ENCODE results near the gene MBD3.

Gene MBD3

DNA sequence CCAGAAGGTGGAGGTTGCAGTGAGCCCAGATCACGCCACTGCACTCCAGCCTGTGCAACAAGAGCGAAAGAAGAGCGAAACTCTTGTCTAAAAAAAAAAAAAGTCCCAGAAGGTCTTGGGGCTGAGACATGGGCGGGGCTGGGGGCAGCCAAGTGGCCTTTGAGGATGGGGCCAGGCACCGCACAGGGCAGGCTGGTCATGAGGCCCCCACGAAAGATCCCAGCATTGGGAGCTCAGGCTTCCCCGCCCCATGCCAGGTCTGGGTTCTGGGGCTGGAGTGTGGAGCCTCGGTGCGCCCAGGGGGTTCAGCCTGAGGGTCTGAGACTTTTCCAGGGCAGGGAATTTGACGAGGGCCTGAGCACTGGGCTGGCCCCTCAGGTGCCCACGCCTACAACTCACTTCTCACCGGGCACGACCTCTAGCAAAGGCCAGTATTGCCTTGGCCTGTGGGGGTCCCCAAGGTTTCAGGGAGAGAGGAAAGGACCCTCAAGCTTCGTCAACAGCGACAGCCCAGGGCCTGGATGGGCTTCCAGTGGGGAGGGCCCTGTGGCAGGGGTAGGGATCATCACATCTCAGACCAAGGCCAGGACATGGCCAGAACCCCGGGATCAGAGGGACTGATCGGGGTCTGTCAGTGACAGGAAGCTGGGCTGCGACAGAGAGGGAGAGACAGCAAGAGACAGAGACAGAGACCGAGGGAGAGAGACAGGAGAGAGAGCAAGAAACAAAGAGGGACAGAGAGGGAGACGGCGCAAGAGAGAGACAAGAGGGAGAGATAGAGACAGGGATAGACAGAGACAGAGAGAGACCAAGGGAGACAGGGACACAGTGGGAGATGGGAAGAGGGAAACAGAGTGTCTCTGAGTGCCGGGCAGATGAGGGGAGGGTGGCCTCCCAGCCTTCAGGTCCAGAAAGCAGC lies 17.1 kb downstream of the MBD3 start:
- DNase-seq (ENCODE audit: low read depth, low spot score) = no peak
- no peak overlapping the region for H3K27ac ChIP-seq

DNA sequence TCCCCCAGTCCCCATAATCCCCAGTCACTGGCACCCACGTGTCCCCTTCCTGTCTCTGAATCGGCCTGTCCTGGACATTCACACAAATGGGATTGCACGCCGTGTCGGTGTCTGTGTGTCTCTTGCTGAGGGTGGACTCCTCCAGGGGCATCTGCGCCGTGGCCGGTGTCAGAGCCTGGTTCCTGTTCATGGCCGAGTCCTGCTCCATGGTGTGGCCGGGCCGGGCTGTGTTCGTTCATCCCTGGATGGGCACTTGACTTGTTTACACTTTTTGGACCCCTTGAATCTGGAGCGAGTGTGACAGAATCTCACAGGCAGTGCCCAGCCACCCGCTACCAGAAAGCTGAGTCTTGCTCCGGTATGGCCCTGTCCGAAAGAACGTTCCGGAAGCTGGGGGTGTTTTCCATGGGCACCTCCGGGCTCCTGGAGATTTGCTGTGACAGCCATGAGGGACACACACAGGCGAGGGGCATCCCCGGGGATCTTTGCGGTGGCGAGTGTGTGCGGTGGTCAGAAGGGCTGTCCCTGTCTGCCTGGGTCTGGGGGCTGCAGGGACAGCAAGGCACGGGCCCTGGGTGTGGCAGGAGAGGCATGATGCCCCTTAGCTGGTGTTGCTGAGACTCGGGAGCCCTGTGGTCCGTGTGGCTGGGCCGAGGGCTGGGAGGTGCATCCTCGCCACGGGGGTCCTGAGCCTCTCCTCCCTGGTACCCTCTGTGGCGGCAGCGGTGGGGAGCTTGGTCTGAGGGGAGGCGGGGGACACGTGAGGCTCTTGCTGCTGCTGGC lies 18.1 kb downstream of the MBD3 start:
- no peak for DNase-seq (ENCODE audit: low read depth, low spot score)
- H3K27ac ChIP-seq = no peak overlapping the region

DNA sequence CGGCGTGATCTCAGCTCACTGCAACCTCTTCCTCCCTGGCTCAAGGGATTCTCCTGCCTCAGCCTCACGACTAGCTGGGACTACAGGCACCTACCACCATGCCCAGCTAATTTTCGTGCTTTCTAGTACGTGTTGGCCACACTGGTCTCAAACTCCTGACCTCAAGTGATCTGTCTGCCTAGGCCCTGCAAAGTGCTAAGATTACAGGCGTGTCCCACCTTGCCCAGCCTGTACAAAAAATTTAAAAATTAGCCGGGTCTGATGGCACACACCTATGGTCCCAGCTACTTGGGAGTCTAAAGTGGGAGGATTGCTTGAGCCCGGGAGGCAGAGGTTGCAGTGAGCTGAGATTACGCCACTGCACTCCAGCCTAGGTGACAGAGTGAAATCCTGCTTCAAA lies 19.9 kb downstream of the MBD3 start:
- H3K27ac ChIP-seq = no peak overlapping the region
- no peak for DNase-seq (ENCODE audit: low read depth, low spot score)

DNA sequence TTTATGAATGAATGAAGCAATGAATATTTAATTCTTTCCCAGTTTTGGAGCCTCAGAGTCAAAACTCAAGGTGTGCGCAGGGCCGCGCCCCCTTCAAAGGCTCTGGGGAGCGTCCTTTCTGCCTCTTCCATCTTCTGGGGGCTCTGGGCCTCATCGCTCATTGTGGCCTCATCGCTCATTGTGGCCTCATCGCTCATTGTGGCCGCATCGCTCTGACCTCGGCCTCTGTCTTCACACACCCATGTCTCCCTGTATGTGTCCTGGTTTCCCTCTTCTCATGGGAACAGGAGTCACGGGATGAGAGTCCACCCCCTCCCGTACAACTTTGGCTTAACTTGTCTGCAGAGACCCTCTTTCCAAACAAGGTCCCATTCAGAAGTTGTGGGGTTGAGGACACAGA lies 21.3 kb downstream of the MBD3 start:
- DNase-seq (ENCODE audit: low read depth, low spot score) = no peak
- no peak overlapping the region for H3K27ac ChIP-seq

DNA sequence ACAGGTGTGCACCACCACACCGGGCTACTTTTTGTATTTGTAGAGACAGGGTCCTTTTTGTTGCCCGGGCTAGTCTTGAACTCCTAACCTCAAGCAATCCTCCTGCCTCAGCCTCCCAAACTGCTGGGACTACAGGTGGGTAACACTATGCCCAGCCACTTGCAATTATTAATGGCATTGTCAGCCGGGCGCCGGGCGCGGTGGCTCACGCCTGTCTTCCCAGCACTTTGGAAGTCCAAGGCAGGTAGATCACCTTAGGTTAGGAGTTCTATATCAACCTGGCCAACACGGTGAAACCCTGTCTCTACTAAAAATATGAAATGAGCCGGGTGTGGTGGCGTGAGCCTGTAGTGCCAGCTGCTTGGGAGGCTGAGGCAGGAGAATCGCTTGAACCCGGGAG lies 21.8 kb downstream of the MBD3 start:
- no peak overlapping the region for H3K27ac ChIP-seq
- DNase-seq (ENCODE audit: low read depth, low spot score) = no peak

DNA sequence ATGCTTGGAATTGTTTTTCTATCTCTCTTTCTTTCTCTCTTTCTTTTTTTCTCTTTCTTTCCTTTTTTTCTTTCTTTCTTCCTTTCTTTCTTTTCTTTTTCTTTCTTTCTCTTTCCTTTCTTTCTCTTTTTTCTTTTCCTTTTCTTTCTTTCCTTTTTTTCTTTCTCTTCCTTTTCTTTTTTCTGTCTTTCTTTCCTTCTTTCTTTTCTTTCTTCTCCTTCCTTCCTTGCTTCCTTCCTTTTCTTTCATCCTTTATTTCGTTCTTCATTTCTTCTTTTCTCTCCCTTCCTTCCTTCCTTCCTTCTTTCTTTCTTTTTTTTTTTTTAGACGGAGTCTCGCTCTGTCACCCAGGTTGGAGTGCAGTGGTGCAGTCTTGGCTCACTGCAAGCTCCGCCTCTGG lies 22.7 kb downstream of the MBD3 start:
- H3K27ac ChIP-seq = no peak overlapping the region
- DNase-seq (ENCODE audit: low read depth, low spot score) = no peak

DNA sequence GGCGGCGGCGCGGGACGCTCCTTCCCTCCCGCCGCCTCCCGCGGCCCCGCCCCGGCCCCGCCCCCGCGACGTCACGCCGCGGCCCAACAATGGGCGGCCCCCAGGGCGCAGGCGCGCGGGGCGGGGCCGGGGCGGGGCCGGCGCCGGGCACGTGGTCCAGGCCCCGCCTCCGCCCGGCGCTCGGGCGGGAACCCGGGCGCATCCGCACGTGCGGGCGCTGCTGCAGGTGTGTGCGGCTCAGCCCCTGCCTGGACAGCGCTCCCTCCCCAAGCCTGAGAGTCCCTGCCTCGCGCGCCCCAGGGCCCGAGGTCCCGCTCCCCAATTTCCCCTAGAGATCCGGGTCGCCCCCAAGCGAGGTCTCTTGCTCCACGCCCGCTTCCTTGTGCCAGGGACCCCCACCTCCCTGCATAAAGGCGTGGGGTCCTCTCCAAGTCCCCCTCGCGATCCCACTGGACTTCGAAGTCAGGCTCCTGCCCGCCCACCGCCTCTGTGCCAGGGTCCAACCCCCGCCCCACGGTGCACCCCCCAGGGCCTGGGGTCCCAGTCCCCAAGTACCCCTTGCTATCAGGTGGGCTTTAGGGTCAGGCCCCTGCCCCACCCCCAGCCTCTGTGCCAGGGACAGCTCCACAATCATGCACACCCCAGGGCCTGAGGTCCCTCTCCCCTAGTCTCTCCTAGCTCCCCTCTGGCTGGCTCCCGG lies 24.2 kb downstream of the MBD3 start, which contains the start of gene MEX3D:
Gene MEX3D (minus strand): TSS at position 6 of the 700 bp plus-strand sequence. CDS start 267 bp downstream, outside the sequence.
- no peak for DNase-seq (ENCODE audit: low read depth, low spot score)
- peak within 1 kb of the TSS; percentile 34 for H3K27ac ChIP-seq

DNA sequence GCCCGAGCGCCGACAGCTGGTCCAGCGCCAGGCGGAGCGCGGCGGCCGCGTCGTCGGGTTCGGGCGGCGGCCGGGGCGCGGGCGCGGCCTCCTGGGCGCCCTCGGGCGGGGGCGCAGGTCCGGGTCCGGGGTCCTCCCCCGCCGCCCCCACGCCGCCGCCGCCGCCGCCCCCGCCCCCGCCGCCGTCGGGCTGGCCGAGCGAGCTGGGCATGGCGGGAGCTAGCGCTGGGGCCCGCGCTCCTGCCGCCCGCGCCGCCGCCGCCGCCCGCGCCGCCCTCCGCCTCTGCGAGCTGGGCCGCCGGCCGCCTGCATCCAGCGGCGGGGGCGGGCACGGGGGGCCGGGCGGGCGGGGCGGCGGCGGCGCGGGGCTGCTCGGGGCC lies 24.8 kb downstream of the MBD3 start:
- no peak overlapping the region for H3K27ac ChIP-seq
- no peak for DNase-seq (ENCODE audit: low read depth, low spot score)

DNA sequence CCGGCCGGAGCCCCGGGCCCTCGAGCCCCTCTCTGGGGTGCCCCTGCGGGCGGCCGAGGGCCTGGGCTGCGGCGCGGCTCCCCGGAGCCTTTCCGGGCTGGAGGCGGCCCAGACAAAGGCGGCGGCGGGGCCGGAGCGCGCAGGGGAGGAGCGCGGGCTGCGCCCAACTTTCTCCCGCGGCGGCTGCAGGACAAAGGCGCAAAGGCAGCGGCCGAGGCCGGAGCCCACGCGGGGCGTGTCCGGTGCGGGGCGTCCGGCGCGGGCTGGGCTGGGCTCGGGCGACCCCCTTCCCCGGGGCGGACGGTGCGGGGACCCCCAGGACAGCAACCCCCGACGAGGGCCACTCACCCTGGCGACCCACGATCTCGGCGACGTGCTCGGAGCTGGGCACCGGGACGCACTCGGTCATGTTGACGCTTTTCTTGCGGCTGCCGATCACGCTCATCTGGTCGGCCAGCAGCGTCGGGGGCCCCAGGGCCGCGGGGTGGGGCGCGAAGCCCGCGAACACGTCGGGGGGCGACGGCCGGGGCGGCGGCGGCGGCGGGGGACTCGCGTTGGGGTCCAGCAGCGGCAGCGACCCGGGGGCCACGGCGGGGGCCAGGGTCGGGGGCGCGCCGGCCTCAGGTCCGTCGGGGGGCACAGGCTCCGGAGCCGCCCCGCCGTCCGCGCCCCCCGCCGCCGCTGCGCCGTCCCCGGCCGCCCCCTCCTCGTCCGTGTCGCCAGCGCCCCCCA lies 25.4 kb downstream of the MBD3 start:
- DNase-seq (ENCODE audit: low read depth, low spot score) = no peak
- H3K27ac ChIP-seq = peak overlapping the region; percentile 34

DNA sequence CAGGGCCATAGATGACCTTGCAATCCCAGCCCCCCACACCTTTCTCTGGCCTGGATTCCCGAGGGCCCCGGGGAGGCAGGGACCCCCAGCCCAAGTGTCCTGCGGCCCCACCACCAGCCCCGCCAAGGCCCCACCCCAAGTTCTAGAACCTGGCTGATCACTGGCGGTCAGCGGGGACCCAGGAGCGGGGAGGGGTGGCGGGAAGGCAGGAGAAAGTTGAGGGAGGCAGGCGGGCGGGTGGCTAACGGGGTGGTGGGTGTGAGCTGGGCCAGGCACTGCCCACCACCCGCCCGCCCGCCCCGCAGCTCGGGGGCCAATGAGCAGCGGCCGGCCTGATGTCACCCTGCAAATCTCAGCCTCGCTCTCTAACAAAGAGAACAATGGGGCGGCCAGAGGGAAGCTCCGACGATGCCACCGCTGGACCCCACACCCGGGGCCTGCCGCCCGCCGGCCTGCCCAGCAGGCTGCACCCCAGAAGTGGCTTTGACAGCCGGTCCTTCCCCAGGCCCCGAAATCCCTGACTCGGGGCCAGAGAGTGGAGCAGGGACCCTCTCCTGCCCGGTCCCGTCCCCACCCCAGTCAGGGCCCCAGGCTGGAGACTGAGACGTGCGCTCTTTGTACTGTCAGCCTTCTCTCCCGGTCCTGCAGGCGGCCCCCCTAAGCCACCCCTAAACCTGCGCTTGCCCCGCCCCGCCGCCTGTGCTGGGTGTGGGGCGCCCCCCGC lies 26.1 kb downstream of the MBD3 start:
- H3K27ac ChIP-seq = peak overlapping the region; percentile 34
- DNase-seq (ENCODE audit: low read depth, low spot score) = no peak

DNA sequence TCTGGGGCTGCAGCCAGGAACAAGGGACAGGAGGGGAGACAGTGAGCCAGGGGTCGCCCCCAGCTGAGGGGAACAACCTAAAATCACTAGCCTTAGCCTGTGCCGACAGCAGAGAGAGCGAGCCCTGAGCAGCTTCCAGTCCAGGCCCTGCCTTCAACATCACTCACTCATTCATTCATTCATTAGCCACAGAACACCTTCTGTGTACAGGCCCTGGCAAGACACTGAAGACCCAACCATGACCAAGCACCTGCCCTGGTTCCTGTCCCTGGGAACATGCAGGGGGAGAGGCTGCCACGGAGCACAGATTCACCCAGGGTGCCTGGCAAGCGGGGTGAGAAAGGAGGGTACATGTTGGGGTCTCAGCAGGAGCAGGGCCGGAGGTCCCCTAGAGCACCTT lies 29.4 kb downstream of the MBD3 start:
- H3K27ac ChIP-seq = no peak overlapping the region
- no peak for DNase-seq (ENCODE audit: low read depth, low spot score)

DNA sequence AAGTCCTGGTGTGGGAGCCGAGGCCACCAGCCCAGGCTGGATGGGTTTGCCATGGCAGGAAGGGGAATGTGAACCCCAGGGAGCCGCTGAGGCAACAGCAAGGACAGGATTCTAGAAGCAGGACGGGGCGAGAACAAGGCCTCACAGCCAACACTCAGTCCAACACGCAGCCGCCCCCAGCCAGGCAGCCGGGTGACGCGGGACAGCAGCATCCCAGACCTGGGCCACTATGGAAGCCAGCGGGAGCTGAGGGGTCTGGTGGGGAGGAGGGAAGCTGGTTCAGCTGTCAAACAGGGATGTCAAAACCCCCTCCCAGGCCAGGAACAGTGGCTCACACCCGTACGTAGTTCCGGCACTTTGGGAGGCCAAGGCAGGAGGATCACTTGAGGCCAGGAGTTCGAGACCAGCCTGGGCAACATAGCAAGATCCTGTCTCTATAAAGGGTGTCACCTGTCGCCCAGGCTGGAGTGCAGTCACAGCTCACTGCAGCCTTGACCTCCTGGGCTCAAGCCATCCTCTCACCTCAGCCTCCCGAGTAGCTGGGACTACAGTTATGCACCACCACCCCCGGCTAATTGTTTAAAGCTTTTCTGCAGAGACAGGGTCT lies 31.3 kb downstream of the MBD3 start:
- H3K27ac ChIP-seq = no peak overlapping the region
- no peak for DNase-seq (ENCODE audit: low read depth, low spot score)

DNA sequence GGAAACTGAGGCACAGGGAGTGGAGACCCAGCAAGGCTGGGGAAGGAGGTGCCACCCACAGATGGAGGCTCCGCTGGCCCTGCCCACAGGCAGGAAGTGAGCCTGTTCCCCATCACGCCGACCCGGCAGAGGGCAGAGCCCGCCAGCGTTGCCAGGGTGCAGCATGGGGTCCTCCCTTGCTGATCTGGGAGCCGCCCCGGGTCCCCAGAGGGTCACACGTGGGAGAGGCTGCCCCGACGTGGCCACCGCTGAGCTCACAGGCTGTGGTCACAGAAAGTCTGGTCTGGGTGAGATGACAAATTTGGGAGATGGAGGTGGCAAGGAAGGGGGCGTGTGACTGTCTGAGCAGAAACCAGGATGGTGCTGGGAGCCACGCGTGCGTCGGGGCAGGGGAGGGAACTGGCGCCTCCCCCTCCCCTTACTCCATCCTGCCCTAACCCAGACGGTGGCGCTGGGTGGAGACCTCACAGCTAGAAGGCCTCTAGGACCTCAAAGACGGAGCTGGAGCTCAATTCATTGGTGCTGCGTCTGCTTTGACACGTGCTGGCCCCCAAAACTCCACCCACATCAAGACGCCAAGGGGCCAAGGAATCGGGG lies 32.3 kb downstream of the MBD3 start:
- no peak overlapping the region for H3K27ac ChIP-seq
- no peak for DNase-seq (ENCODE audit: low read depth, low spot score)

DNA sequence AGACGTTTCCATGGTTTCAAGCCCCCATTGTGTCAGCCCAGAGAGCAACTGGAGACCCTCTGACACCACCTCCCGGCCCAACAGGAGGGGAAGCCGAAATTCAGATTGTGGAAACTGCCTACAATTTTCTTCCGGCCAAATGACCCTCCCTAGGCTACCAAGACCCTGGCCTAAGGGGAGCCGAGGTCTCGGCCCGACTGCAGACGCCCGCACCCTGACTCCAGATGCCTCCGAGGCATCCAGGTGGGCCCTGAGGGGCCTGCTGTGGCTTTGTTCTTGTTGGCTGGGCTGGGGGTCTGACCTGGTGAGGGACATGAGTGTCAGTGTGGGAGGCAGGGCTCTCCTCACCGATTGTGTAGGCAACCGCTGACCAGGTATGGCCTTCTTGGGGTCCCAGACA lies 34.1 kb downstream of the MBD3 start:
- H3K27ac ChIP-seq = no peak overlapping the region
- DNase-seq (ENCODE audit: low read depth, low spot score) = no peak

DNA sequence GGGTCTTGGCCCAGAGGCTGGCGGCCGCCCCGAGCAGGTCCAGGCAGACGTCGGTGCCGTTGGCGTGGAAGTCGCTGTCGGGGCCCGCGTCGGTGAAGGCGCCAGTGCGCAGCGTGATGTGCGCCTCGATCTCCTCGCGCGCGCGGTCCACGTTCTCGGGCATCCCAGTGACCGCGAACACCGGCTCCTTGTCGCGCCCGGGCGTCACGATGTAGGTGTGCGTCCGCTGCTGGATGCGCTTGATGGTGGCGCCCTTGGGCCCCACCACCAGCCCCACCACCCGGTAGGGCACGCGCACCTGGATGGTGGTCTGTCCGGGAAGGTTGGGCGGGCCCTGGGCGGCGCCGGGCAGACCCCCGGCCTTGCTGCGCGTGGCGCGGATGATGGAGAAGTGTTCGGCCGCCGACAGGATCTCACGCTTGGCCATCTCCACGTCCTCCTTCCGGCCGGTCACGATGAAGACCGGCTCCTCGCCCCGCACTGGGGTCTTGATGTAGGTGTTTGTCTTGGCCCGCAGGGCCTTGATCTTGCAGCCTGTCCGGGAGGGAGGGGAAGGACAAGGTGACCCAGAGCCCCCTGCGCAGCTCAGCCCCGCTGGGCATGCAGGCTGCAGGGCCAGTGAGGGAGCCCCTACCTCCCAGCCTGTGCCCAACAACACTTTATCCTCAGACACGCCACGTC lies 36.1 kb downstream of the MBD3 start:
- H3K27ac ChIP-seq = no peak overlapping the region
- no peak for DNase-seq (ENCODE audit: low read depth, low spot score)

DNA sequence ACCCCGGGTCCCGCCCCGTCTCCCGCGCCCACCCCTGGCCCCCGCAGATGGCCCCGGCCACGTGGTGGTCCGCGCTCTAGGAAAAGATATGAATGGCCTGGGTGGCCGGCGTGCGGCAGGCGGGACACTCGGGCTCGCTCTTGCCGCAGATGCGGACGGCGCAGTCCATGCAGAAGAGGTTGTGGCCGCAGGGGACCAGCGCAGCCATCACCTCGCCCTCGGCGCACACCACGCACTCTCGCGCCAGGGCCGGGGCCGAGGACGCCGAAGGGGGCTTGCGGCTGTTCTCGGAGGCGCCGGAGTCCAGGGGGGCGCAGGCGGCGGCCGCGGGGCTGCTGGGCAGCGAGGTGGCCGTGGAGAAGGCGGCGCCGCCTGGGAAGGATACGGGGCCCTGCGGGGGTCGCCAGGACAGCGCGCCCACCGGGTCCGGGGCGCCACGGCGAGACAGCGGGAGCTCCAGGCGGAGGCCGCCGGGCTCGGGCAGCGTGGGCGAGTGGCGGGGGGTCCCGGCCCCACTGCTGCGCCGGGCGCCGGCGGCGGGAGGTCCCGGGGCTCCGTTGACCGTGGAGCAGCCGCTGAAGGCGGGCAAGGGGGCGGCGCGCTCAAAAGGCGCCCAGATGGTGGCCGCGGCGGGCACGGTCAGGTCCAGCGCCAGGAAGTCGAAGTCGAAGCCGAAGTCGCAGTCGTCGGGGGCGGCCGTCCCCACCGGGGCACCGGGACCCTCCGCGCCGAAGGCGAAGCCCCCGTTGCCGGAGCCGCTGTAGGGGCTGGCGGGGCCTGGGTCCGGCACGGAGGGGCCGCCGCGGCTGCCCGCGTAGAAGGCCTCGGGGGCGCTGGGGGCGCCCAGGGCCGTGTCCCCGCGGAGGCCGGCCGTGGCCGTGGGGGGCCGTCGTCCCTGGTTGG lies 36.9 kb downstream of the MBD3 start:
- DNase-seq (ENCODE audit: low read depth, low spot score) = no peak
- no peak overlapping the region for H3K27ac ChIP-seq

DNA sequence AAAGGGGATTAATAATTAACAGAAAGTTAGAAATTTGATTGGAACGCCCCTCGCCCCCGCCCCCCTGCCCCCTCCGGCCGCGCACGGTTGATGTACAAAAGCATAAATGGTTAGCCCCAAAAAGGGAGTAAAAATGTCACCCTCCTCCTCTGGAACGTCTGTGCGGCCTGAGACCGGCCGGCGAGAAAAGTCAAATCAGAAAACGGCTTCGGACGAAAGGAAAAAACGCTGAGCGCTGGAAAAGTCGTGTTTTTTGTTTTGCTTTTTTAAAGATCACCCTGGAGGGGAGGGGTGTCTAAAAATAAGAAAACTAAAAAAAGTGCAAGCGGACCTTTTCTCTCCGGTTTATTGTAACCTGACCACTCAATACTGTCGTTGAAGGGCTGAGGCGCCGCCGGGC lies 37.7 kb downstream of the MBD3 start:
- H3K27ac ChIP-seq = no peak overlapping the region
- no peak for DNase-seq (ENCODE audit: low read depth, low spot score)
